HepG2 (cell line): Measurements from ENCODE around the gene P3R3URF. TPM values are rescaled to one million over a fixed set of nuclear protein-coding genes. Genes with fewer than 3 reads are reported as not detected.

Experiments
- AGO2 ChIP-seq: fragments of 200-400 bp; formaldehyde crosslinking; optimal IDR thresholded peaks from 2 replicates; pipeline ENCODE3; 2017; ENCODE audit warnings: mild to moderate bottlenecking, low read depth, low read length, moderate library complexity
- ATRX ChIP-seq: sonication (generic); formaldehyde crosslinking; IDR thresholded peaks from 2 replicates; pipeline ENCODE4 v1.4.0; 2020; ENCODE audit warnings: missing genetic modification reagents, borderline replicate concordance
- CHD4 ChIP-seq: fragments of 200-600 bp; sonication (generic); IDR thresholded peaks from 2 replicates; pipeline ENCODE4 v1.7.0; 2017; ENCODE audit warnings: mild to moderate bottlenecking, low read length, borderline replicate concordance
- DBP ChIP-seq: sonication (generic); formaldehyde crosslinking; IDR thresholded peaks from 2 replicates; pipeline ENCODE4 v1.4.0; 2020; ENCODE audit warnings: missing genetic modification reagents; ENCODE audit errors: not compliant biosample characterization
- ETV6 ChIP-seq: sonication (generic); formaldehyde crosslinking; conservative IDR thresholded peaks from 2 replicates; pipeline ENCODE4 v1.4.0; 2020; ENCODE audit warnings: missing genetic modification reagents
- GABPA ChIP-seq, 2 experiments: IDR thresholded peaks; 2 replicates each; pipeline ENCODE4 v1.6.1; 2011 to 2016; ENCODE audit warnings: low read depth in 2 of 2, low read length in 1 of 2, missing biosample characterization in 1 of 2, missing genetic modification characterization in 1 of 2
- GZF1 ChIP-seq: sonication (generic); formaldehyde crosslinking; IDR thresholded peaks from 2 replicates; pipeline ENCODE4 v1.5.1; 2020; ENCODE audit warnings: mild to moderate bottlenecking, missing genetic modification reagents
- MEF2D ChIP-seq: sonication (generic); formaldehyde crosslinking; IDR thresholded peaks from 2 replicates; pipeline ENCODE4 v1.5.1; 2020; ENCODE audit warnings: mild to moderate bottlenecking, missing genetic modification reagents
- NFE2 ChIP-seq: sonication (generic); formaldehyde crosslinking; IDR thresholded peaks from 2 replicates; pipeline ENCODE4 v1.4.0; 2020; ENCODE audit warnings: missing genetic modification reagents
- NKX3-1 ChIP-seq: sonication (generic); formaldehyde crosslinking; IDR thresholded peaks from 2 replicates; pipeline ENCODE4 v1.5.0; 2020; ENCODE audit warnings: missing genetic modification reagents
- PAX8 ChIP-seq: sonication (generic); formaldehyde crosslinking; IDR thresholded peaks from 2 replicates; pipeline ENCODE4 v1.8.0; 2022; ENCODE audit warnings: mild to moderate bottlenecking, missing genetic modification reagents, borderline replicate concordance
- RFX3 ChIP-seq: IDR thresholded peaks from 2 replicates; pipeline ENCODE4 v1.6.1; 2016; ENCODE audit warnings: missing biosample characterization, missing genetic modification reagents
- RFXAP ChIP-seq: sonication (generic); formaldehyde crosslinking; IDR thresholded peaks from 2 replicates; pipeline ENCODE4 v1.4.0; 2020; ENCODE audit warnings: missing genetic modification reagents, borderline replicate concordance
- SOX5 ChIP-seq: IDR thresholded peaks from 2 replicates; pipeline ENCODE4 v1.6.1; 2016; ENCODE audit warnings: borderline replicate concordance
- THYN1 ChIP-seq: sonication (generic); formaldehyde crosslinking; IDR thresholded peaks from 2 replicates; pipeline ENCODE4 v1.8.1; 2023; ENCODE audit warnings: low read depth, mild to moderate bottlenecking, moderate library complexity, missing genetic modification reagents, borderline replicate concordance
- ZNF138 ChIP-seq: sonication (generic); formaldehyde crosslinking; IDR thresholded peaks from 2 replicates; pipeline ENCODE4 v1.5.0; 2020; ENCODE audit warnings: mild to moderate bottlenecking, low read depth, missing genetic modification reagents
- ZNF354B ChIP-seq: sonication (generic); formaldehyde crosslinking; IDR thresholded peaks from 2 replicates; pipeline ENCODE4 v1.8.0; 2022; ENCODE audit warnings: mild to moderate bottlenecking, missing genetic modification reagents
- ZNF512 ChIP-seq: sonication (generic); formaldehyde crosslinking; IDR thresholded peaks from 2 replicates; pipeline ENCODE4 v1.4.0; 2020; ENCODE audit warnings: mild to moderate bottlenecking, missing genetic modification reagents
- ZNF724P ChIP-seq: sonication (generic); formaldehyde crosslinking; IDR thresholded peaks from 2 replicates; pipeline ENCODE4 v1.8.0; 2022; ENCODE audit warnings: missing genetic modification reagents, borderline replicate concordance
- polyA plus RNA-seq, 8 experiments: library from polyadenylated mRNA; depleted of rRNA in 3 of 8; stranded (reverse) in 7 of 8; unstranded in 1 of 8; fragments of >200 nt; fragmentation: Illumina TruSeq in 4 of 8; extraction: Trizol in 4 of 8; gene quantifications; 2 replicates each; pipeline versions ENCODE4 v1.2.1 to v1.2.3, GENCODE V29; 2011 to 2016; ENCODE audit warnings: low read depth in 4 of 8, missing spikeins in 1 of 8, mixed read lengths in 1 of 8; ENCODE audit not compliant: insufficient read depth in 1 of 8
- total RNA-seq, 5 experiments: library from RNA; depleted of rRNA; stranded (reverse); fragments of >200 nt; fragmentation: Illumina TruSeq; extraction: Trizol; gene quantifications; 2 replicates each; pipeline ENCODE4 v1.2.3, GENCODE V29; 2016; ENCODE audit warnings: low read depth in 1 of 5
- TF ChIP-seq, protein P1 (sequence below): sonication (generic); formaldehyde crosslinking; IDR thresholded peaks from 2 replicates; pipeline ENCODE4 v1.8.1; 2023; ENCODE audit warnings: missing genetic modification reagents, mild to moderate bottlenecking, borderline replicate concordance
- TF ChIP-seq, protein P2 (sequence below), 2 experiments: fragments of 450-650 bp in 1 of 2; sonication (generic) in 1 of 2; formaldehyde crosslinking; IDR thresholded peaks; 2 replicates each; pipeline versions ENCODE4 v1.5.0 to v1.8.0; 2020 to 2022; ENCODE audit warnings: mild to moderate bottlenecking in 1 of 2, missing genetic modification reagents in 1 of 2
- TF ChIP-seq, protein P3 (sequence below): sonication (generic); formaldehyde crosslinking; IDR thresholded peaks from 2 replicates; pipeline ENCODE4 v1.4.0; 2020; ENCODE audit warnings: mild to moderate bottlenecking, missing genetic modification reagents

Gene P3R3URF
- total and polyA plus RNA-seq, 2 of the 13 experiments (the other 11 are each of a cell fraction or from before 2014, with no cell fraction given) = not detected

- no peak for TF ChIP-seq ZNF724P (CRISPR knock-in tag)
- no peak for TF ChIP-seq MEF2D (CRISPR knock-in tag)
- no peak for TF ChIP-seq ETV6 (CRISPR knock-in tag)
- TF ChIP-seq AGO2 = no peak
- TF ChIP-seq DBP = no peak
- TF ChIP-seq GZF1 = no peak
- no peak for TF ChIP-seq SOX5 (CRISPR knock-in tag)
- TF ChIP-seq NKX3-1 (CRISPR knock-in tag) = 0 out of 2 replicates have a peak, but pooled peaks have one; percentile 0
- TF ChIP-seq THYN1 (CRISPR knock-in tag) = peak; percentile 12; the same call in 1 of the 2 replicates
- TF ChIP-seq CHD4 = no peak
- TF ChIP-seq ZNF138 = no peak
- TF ChIP-seq, protein P1, sequence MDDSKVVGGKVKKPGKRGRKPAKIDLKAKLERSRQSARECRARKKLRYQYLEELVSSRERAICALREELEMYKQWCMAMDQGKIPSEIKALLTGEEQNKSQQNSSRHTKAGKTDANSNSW (CRISPR knock-in tag) = no peak
- no peak for TF ChIP-seq ZNF354B
- TF ChIP-seq, protein P2, sequence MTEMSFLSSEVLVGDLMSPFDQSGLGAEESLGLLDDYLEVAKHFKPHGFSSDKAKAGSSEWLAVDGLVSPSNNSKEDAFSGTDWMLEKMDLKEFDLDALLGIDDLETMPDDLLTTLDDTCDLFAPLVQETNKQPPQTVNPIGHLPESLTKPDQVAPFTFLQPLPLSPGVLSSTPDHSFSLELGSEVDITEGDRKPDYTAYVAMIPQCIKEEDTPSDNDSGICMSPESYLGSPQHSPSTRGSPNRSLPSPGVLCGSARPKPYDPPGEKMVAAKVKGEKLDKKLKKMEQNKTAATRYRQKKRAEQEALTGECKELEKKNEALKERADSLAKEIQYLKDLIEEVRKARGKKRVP (CRISPR knock-in tag; IDR thresholded peaks at IDR 0.05) = no peak
- TF ChIP-seq ZNF512 (CRISPR knock-in tag) = no peak
- peak; percentile 98; the same call in 1 of the 2 replicates for TF ChIP-seq RFXAP (CRISPR knock-in tag)
- no peak for TF ChIP-seq PAX8 (CRISPR knock-in tag)
- no peak for TF ChIP-seq NFE2 (CRISPR knock-in tag)
- no peak for TF ChIP-seq RFX3
- no peak for TF ChIP-seq GABPA (IDR thresholded peaks at IDR 0.05; ENCODE audit: low read depth, low read length)
- no peak for TF ChIP-seq GABPA (CRISPR knock-in tag; IDR thresholded peaks at IDR 0.05; ENCODE audit: low read depth)
- TF ChIP-seq, protein P3, sequence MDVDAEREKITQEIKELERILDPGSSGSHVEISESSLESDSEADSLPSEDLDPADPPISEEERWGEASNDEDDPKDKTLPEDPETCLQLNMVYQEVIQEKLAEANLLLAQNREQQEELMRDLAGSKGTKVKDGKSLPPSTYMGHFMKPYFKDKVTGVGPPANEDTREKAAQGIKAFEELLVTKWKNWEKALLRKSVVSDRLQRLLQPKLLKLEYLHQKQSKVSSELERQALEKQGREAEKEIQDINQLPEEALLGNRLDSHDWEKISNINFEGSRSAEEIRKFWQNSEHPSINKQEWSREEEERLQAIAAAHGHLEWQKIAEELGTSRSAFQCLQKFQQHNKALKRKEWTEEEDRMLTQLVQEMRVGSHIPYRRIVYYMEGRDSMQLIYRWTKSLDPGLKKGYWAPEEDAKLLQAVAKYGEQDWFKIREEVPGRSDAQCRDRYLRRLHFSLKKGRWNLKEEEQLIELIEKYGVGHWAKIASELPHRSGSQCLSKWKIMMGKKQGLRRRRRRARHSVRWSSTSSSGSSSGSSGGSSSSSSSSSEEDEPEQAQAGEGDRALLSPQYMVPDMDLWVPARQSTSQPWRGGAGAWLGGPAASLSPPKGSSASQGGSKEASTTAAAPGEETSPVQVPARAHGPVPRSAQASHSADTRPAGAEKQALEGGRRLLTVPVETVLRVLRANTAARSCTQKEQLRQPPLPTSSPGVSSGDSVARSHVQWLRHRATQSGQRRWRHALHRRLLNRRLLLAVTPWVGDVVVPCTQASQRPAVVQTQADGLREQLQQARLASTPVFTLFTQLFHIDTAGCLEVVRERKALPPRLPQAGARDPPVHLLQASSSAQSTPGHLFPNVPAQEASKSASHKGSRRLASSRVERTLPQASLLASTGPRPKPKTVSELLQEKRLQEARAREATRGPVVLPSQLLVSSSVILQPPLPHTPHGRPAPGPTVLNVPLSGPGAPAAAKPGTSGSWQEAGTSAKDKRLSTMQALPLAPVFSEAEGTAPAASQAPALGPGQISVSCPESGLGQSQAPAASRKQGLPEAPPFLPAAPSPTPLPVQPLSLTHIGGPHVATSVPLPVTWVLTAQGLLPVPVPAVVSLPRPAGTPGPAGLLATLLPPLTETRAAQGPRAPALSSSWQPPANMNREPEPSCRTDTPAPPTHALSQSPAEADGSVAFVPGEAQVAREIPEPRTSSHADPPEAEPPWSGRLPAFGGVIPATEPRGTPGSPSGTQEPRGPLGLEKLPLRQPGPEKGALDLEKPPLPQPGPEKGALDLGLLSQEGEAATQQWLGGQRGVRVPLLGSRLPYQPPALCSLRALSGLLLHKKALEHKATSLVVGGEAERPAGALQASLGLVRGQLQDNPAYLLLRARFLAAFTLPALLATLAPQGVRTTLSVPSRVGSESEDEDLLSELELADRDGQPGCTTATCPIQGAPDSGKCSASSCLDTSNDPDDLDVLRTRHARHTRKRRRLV (CRISPR knock-in tag) = peak; percentile 12; the same call in 1 of the 2 replicates
- no peak for TF ChIP-seq ATRX
Measured at GRCh38 chr1:46133181-46133658, 43.1 kb downstream of the P3R3URF start (continued).
